Activated CD8-positive, alpha-beta T cell treated with anti-CD3 and anti-CD28 coated beads for 36 hours (primary cell): ENCODE data around the gene EPM2AIP1. TPM values are rescaled to one million over a fixed set of nuclear protein-coding genes. Genes with fewer than 3 reads are reported as not detected.
"Not testable (repeated sequence)": the region's sequence is repeated elsewhere in the genome, so short reads cannot be mapped to it uniquely, and the experiment has no call there.

Experiments used
- ATAC-seq: fragments of 200-7000 bp; cut with Tn5 transposase; one replicate; pipeline ENCODE4 v1.10.0; 2021; ENCODE audit warnings: mild to moderate bottlenecking, moderate library complexity
- CTCF ChIA-PET: fragments of 350-600 bp; sonication (Branson Sonifier 250); formaldehyde crosslinking; loops from one replicate; lab custom pipeline; 2021; ENCODE audit warnings: antibody characterized with exemption; lab: Charles Lee
- POLR2A ChIA-PET: fragments of 350-600 bp; sonication (Branson Sonifier 250); formaldehyde crosslinking; loops from one replicate; lab custom pipeline; 2021; ENCODE audit warnings: antibody characterized with exemption; lab: Charles Lee
- DNase-seq: peaks from one replicate; pipeline ENCODE4 v3.0.0-alpha.2; 2020
- H3K27ac Mint-ChIP-seq: one replicate; pipeline ENCODE4 v1.8.0; 2021; ENCODE audit warnings: mild to moderate bottlenecking, mixed read lengths
- H3K27me3 Mint-ChIP-seq: one replicate; pipeline ENCODE4 v1.8.0; 2021; ENCODE audit warnings: mixed read lengths
- H3K36me3 Mint-ChIP-seq: one replicate; pipeline ENCODE4 v1.8.0; 2021; ENCODE audit warnings: low read depth, mixed read lengths
- H3K4me1 Mint-ChIP-seq: one replicate; pipeline ENCODE4 v1.8.0; 2021; ENCODE audit warnings: low read depth, mixed read lengths
- H3K4me3 Mint-ChIP-seq: one replicate; pipeline ENCODE4 v1.8.0; 2021; ENCODE audit warnings: mild to moderate bottlenecking, moderate library complexity, mixed read lengths
- H3K9me3 Mint-ChIP-seq: one replicate; pipeline ENCODE4 v1.8.0; 2021; ENCODE audit warnings: mixed read lengths
- CTCF ChIP-seq: fragments of 200-600 bp; IDR thresholded peaks from one replicate; pipeline ENCODE4 v1.8.0; 2022; ENCODE audit warnings: antibody characterized with exemption, mild to moderate bottlenecking
- intact Hi-C: fragments of 100-400 bp; cut with micrococcal nuclease; formaldehyde crosslinking; loops from one replicate; pipeline ENCODE4 v1.10.0; 2022
- total RNA-seq, 2 experiments: library from RNA; stranded (reverse); gene quantifications; one replicate each; pipeline ENCODE4 v1.2.3, GENCODE V29; 2021

EPM2AIP1 gene
- total RNA-seq, 2 experiments from 2014 or later, result 11.8 to 12.3 TPM

- H3K27ac Mint-ChIP-seq, result no peak overlapping the region
- no peaks in the 10 kb centered on the region for H3K9me3 Mint-ChIP-seq
- no peaks in the 10 kb centered on the region for H3K36me3 Mint-ChIP-seq
- H3K27me3 Mint-ChIP-seq, result no peaks in the 10 kb centered on the region
- DNase-seq (no peak), ATAC-seq (no peak)
- no peak overlapping the region for H3K4me3 Mint-ChIP-seq
- CTCF ChIA-PET, result interaction anchor here (0.7 kb wide), 1 partner anchor 158 kb away, joined by 3 read pairs; no protein-coding TSS in a partner anchor
- peaks cover 5% of the 10 kb centered on the region for H3K4me1 Mint-ChIP-seq
- TF ChIP-seq CTCF, result no peak
- POLR2A ChIA-PET, result interaction anchor here (1.0 kb wide), 1 partner anchor 88 kb away, joined by 3 read pairs; no protein-coding TSS in a partner anchor
- intact Hi-C loops, result no loop called here
Measured at GRCh38 chr3:36964331-36964730, 28.6 kb downstream of the EPM2AIP1 start.

DNA sequence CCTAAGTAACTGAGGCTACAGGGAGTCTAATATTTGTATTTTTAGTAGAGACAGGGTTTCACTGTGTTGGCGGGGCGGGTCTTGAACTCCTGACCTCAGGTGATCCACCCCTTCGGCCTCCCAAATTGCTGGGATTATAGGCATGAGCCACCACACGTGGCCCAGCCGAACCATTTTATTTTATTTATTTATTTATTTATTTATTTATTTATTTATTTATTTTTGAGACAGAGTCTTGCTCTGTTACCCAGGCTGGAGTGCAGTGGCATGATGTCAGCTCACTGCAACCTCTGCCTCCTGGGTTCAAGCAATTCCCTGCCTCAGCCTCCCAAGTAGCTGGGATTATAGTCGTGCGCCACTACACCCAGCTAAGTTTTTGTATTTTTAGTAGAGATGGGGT lies 29.9 kb downstream of the EPM2AIP1 start:
- H3K27me3 Mint-ChIP-seq, H3K4me1 Mint-ChIP-seq, intact Hi-C loops, H3K4me3 Mint-ChIP-seq, ATAC-seq, H3K36me3 Mint-ChIP-seq, H3K9me3 Mint-ChIP-seq, POLR2A ChIA-PET, DNase-seq, H3K27ac Mint-ChIP-seq: not testable (repeated sequence)
- CTCF ChIA-PET, result interaction anchor here (1.1 kb wide), 1 partner anchor 234 kb away, joined by 4 read pairs; no protein-coding TSS in a partner anchor

DNA sequence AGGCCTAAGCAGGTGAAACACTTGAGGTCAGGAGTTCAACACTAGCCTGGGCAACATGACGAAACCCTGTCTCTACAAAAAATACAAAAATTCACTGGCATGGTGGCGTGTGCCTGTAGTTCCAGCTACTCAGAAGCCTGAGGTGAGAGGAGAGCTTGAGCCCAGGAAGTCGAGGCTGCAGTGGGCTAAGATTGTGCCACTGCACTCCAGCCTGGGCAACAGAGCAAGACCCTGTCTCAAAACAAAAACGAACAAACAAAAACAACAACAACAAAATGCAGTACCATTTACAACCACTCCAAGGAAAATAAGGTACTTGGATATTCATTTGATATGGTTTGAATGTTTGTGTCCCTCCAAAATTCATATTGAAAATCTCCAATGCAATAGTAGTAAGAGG lies 32.4 kb downstream of the EPM2AIP1 start:
- TF ChIP-seq CTCF, result no peak
- H3K36me3 Mint-ChIP-seq, result no peaks in the 10 kb centered on the region

DNA sequence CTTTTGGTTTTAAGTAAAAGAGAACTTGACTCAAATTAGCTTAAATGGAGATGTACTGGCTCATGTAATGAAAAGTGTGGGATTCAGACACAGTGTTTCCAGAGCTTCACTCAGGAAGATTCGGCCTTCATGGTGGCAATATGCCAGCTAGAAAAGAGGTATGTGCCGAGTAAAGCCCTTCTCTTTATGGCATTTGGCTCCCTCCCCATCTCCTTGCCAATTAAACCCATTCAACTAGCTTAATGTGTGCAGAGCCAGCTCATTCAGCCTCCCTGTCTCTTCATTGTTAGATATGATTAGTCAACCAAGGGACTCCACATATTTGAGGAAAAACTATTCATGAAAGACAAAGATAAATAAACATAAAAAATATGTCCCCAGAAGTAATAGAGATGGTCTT lies 33.1 kb downstream of the EPM2AIP1 start:
- intact Hi-C loops, result loop anchor here (2.0 to 10.0 kb wide), 4 partner anchors 53 to 231 kb away; no protein-coding TSS in a partner anchor
- CTCF ChIA-PET, result interaction anchor here (0.9 to 5.7 kb wide), 21 partner anchors 9 to 253 kb away, joined by 3 to 52 read pairs (median 13); partner anchors contain the start of genes EPM2AIP1 and MLH1
- no peaks in the 10 kb centered on the region for H3K9me3 Mint-ChIP-seq
- ATAC-seq (no peak), DNase-seq (no peak)
- no peak overlapping the region for H3K27ac Mint-ChIP-seq
- H3K4me3 Mint-ChIP-seq, result no peak overlapping the region
- no peak for TF ChIP-seq CTCF
- POLR2A ChIA-PET, result no interaction called here
- H3K4me1 Mint-ChIP-seq, result peaks cover 21% of the 10 kb centered on the region
- no peaks in the 10 kb centered on the region for H3K27me3 Mint-ChIP-seq
- H3K36me3 Mint-ChIP-seq, result no peaks in the 10 kb centered on the region

More for the DNA sequence above, 32.4 kb downstream of the EPM2AIP1 start:
- Mint-ChIP-seq H3K9me3 (no peaks in the 10 kb centered on the region), H3K4me3 (no peak overlapping the region), H3K4me1 (peaks cover 21% of the 10 kb centered on the region), H3K27ac (no peak overlapping the region), H3K27me3 (no peaks in the 10 kb centered on the region)
- DNase-seq (no peak), ATAC-seq (no peak)
- CTCF ChIA-PET, result interaction anchor here (1.0 to 5.7 kb wide), 8 partner anchors 9 to 109 kb away, joined by 3 to 52 read pairs (median 31); no protein-coding TSS in a partner anchor
- POLR2A ChIA-PET, result no interaction called here
- intact Hi-C loops, result no loop called here

DNA sequence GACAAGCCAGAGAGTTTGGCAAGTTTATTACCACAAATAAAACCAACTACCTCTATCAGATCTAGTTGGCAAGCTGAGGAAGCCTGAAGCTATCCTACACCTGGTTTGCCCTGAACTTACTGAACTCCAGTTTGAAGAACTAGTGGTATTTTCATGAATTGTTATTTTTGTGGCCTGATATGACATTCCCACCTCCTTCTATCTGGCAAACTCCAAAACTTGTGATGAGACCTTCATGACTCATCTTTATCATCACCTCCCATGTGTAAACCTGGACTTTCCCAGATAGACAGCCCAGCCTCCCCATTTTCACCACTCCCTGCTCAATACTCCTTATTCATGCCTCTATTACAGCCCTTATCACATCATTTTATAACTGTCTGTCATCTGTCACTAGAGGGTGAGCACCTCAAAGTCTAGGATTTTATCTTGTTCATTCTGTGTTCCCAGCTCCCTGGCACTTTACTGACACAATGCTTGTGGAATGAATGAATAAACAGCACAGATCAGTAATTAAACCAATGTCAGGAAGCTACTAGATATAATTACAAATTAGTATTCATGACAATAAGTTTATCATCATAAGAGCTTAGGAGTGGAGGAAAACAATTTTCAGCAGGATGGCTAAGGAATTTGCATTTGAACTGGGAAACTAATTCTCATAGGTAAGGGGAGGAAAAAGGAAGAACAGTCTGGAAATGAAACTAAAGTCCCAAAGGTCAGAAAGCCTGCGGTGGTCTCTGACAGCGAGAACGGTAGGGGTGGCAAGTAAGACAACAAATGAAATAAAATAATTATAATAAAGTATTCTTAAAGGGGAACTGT lies 34.9 kb downstream of the EPM2AIP1 start:
- Mint-ChIP-seq H3K27me3 (no peaks in the 10 kb centered on the region), H3K27ac (no peak overlapping the region), H3K4me3 (peak overlapping the region; percentile 4), H3K36me3 (no peaks in the 10 kb centered on the region), H3K9me3 (no peaks in the 10 kb centered on the region), H3K4me1 (peaks cover 21% of the 10 kb centered on the region)
- intact Hi-C loops, result loop anchor here (2.0 to 10.0 kb wide), 4 partner anchors 51 to 229 kb away; no protein-coding TSS in a partner anchor
- ChIA-PET CTCF (interaction anchor here (0.6 to 5.7 kb wide), 62 partner anchors 9 to 363 kb away, joined by 3 to 52 read pairs (median 5); partner anchors contain the start of genes EPM2AIP1, MLH1 and TRANK1), POLR2A (interaction anchor here (0.6 to 1.2 kb wide), 4 partner anchors 27 to 625 kb away, joined by 3 to 7 read pairs (median 5); partner anchors contain the start of gene EPM2AIP1)
- ATAC-seq (no peak), DNase-seq (no peak)
- no peak for TF ChIP-seq CTCF
